ENCODE data around the gene DCTN4.

DCTN4 gene

GRCh38 chr5:150675069-150675468, 83.7 kb downstream of the DCTN4 start:
- no peak overlapping the region for H3K9ac ChIP-seq (ENCODE audit: low read depth, low read length, poor library complexity)
- no peak overlapping the region for H2AK5ac ChIP-seq (ENCODE audit: low read depth, low read length)
- DNase-seq (ENCODE audit: low spot score): no peak
- H3K4me3 ChIP-seq (ENCODE audit: low read length in 2 of 2): no peak overlapping the region
- no CpG with 5 or more reads among the region's 6 CpGs for WGBS, 2 donors (ENCODE audit: extremely low coverage in 2 of 2, insufficient read length in 2 of 2, insufficient replicate concordance in 1 of 2)
- H3K14ac ChIP-seq (ENCODE audit: low read length): no peak overlapping the region
- H2BK15ac ChIP-seq (ENCODE audit: low read length): no peak overlapping the region
- no peak overlapping the region for H3K4ac ChIP-seq (ENCODE audit: low read length)
- no peak overlapping the region for H3K4me2 ChIP-seq (ENCODE audit: insufficient read depth, low read length, poor library complexity, severe bottlenecking)
- H3K36me3 ChIP-seq (replicated peaks in 1 of 2; ENCODE audit: control insufficient read depth in 2 of 2, insufficient read depth in 2 of 2, low read length in 2 of 2): no peaks in the 10 kb centered on the region
- no peak overlapping the region for H2AFZ ChIP-seq (ENCODE audit: low read length)
- H3K79me1 ChIP-seq (ENCODE audit: low read depth, low read length): no peaks in the 10 kb centered on the region
- peaks cover 6 to 35% (median 32%) of the 10 kb centered on the region in 3 experiments for H3K27me3 ChIP-seq (ENCODE audit: control insufficient read depth in 3 of 3, insufficient read depth in 3 of 3, low read depth in 1 of 3, low read length in 3 of 3)
- peaks cover 2 to 3% of the 10 kb centered on the region in 2 donors for H3K4me1 ChIP-seq (ENCODE audit: control insufficient read depth in 2 of 2, insufficient read depth in 1 of 2, low read depth in 1 of 2, low read length in 2 of 2)
- no peak overlapping the region for H4K91ac ChIP-seq (ENCODE audit: low read depth, low read length, poor library complexity)
- no peak overlapping the region for H3K23ac ChIP-seq (ENCODE audit: low read depth, low read length, poor library complexity)
- H2BK12ac ChIP-seq (ENCODE audit: low read length): no peak overlapping the region
- no peak overlapping the region for H3K27ac ChIP-seq (replicated peaks; ENCODE audit: low read length)
- no peak overlapping the region for H2BK5ac ChIP-seq (ENCODE audit: low read length)
- no peak overlapping the region for H3K18ac ChIP-seq (ENCODE audit: low read length)
- peaks cover 3 to 12% of the 10 kb centered on the region in 2 donors for H3K9me3 ChIP-seq (replicated peaks in 1 of 2; ENCODE audit: control insufficient read depth in 2 of 2, insufficient read depth in 1 of 2, low read depth in 1 of 2, low read length in 2 of 2)
- no peak overlapping the region for H2BK120ac ChIP-seq (ENCODE audit: low read depth, low read length)
- no peak overlapping the region for H4K8ac ChIP-seq (ENCODE audit: low read depth, low read length)

- no peak overlapping the region for H3K18ac ChIP-seq (ENCODE audit: low read length)
- no peak for DNase-seq (ENCODE audit: low spot score)
- H3K27ac ChIP-seq (replicated peaks; ENCODE audit: low read length): no peak overlapping the region
- H2BK15ac ChIP-seq (ENCODE audit: low read length): peak overlapping the region; percentile 32
- WGBS, 2 donors (ENCODE audit: extremely low coverage in 2 of 2, insufficient read length in 2 of 2, insufficient replicate concordance in 1 of 2): no CpG with 5 or more reads among the region's 4 CpGs
- no peak overlapping the region for H2BK5ac ChIP-seq (ENCODE audit: low read length)
- H3K14ac ChIP-seq (ENCODE audit: low read length): no peak overlapping the region
- peaks cover 4 to 14% of the 10 kb centered on the region in 2 donors for H3K9me3 ChIP-seq (replicated peaks in 1 of 2; ENCODE audit: control insufficient read depth in 2 of 2, insufficient read depth in 1 of 2, low read depth in 1 of 2, low read length in 2 of 2)
- H3K36me3 ChIP-seq (replicated peaks in 1 of 2; ENCODE audit: control insufficient read depth in 2 of 2, insufficient read depth in 2 of 2, low read length in 2 of 2): no peaks in the 10 kb centered on the region
- H3K23ac ChIP-seq (ENCODE audit: low read depth, low read length, poor library complexity): no peak overlapping the region
- no peak overlapping the region for H2AK5ac ChIP-seq (ENCODE audit: low read depth, low read length)
- H2AFZ ChIP-seq (ENCODE audit: low read length): peak overlapping the region; percentile 51
- no peak overlapping the region for H4K8ac ChIP-seq (ENCODE audit: low read depth, low read length)
- H3K9ac ChIP-seq (ENCODE audit: low read depth, low read length, poor library complexity): peak overlapping the region; percentile 24
- no peak overlapping the region for H3K4me2 ChIP-seq (ENCODE audit: insufficient read depth, low read length, poor library complexity, severe bottlenecking)
- peaks cover 2 to 3% of the 10 kb centered on the region in 2 donors for H3K4me1 ChIP-seq (ENCODE audit: control insufficient read depth in 2 of 2, insufficient read depth in 1 of 2, low read depth in 1 of 2, low read length in 2 of 2)
- H4K91ac ChIP-seq (ENCODE audit: low read depth, low read length, poor library complexity): no peak overlapping the region
- H3K4ac ChIP-seq (ENCODE audit: low read length): no peak overlapping the region
- no peaks in the 10 kb centered on the region for H3K79me1 ChIP-seq (ENCODE audit: low read depth, low read length)
- no peak overlapping the region for H2BK120ac ChIP-seq (ENCODE audit: low read depth, low read length)
- H3K27me3 ChIP-seq (ENCODE audit: control insufficient read depth in 3 of 3, insufficient read depth in 3 of 3, low read depth in 1 of 3, low read length in 3 of 3): peaks cover 6 to 38% (median 32%) of the 10 kb centered on the region in 3 experiments
- H2BK12ac ChIP-seq (ENCODE audit: low read length): no peak overlapping the region
- no peak overlapping the region for H3K4me3 ChIP-seq (ENCODE audit: low read length in 2 of 2)
These were observed 84.4 kb downstream of the DCTN4 start for GRCh38 chr5:150674341-150674821.

GRCh38 chr5:150672884-150673275, 85.9 kb downstream of the DCTN4 start:
- Histone ChIP-seq H3K27ac (replicated peaks; ENCODE audit: low read length) (no peak overlapping the region), H2BK120ac (ENCODE audit: low read depth, low read length) (no peak overlapping the region), H3K4me2 (ENCODE audit: insufficient read depth, low read length, poor library complexity, severe bottlenecking) (no peak overlapping the region), H2AFZ (ENCODE audit: low read length) (peak overlapping the region; percentile 93), H2BK15ac (ENCODE audit: low read length) (no peak overlapping the region), H3K27me3 (ENCODE audit: control insufficient read depth in 3 of 3, insufficient read depth in 3 of 3, low read depth in 1 of 3, low read length in 3 of 3) (peaks cover 6 to 38% (median 32%) of the 10 kb centered on the region in 3 experiments), H2BK12ac (ENCODE audit: low read length) (no peak overlapping the region), H4K8ac (ENCODE audit: low read depth, low read length) (no peak overlapping the region), H3K14ac (ENCODE audit: low read length) (no peak overlapping the region), H2BK5ac (ENCODE audit: low read length) (no peak overlapping the region), H3K4ac (ENCODE audit: low read length) (peak overlapping the region; percentile 15), H3K23ac (ENCODE audit: low read depth, low read length, poor library complexity) (peak overlapping the region; percentile 69), H3K9ac (ENCODE audit: low read depth, low read length, poor library complexity) (peak overlapping the region; percentile 30), H3K79me1 (ENCODE audit: low read depth, low read length) (no peaks in the 10 kb centered on the region), H3K36me3 (replicated peaks in 1 of 2; ENCODE audit: control insufficient read depth in 2 of 2, insufficient read depth in 2 of 2, low read length in 2 of 2) (no peaks in the 10 kb centered on the region), H3K4me3 (ENCODE audit: low read length in 2 of 2) (peak overlapping the region in 1 of 2 donors; percentile 61), H3K4me1 (ENCODE audit: control insufficient read depth in 2 of 2, insufficient read depth in 1 of 2, low read depth in 1 of 2, low read length in 2 of 2) (peaks cover 2 to 3% of the 10 kb centered on the region in 2 donors), H4K91ac (ENCODE audit: low read depth, low read length, poor library complexity) (no peak overlapping the region), H2AK5ac (ENCODE audit: low read depth, low read length) (no peak overlapping the region), H3K9me3 (replicated peaks in 1 of 2; ENCODE audit: control insufficient read depth in 2 of 2, insufficient read depth in 1 of 2, low read depth in 1 of 2, low read length in 2 of 2) (peaks cover 4 to 18% of the 10 kb centered on the region in 2 donors), H3K18ac (ENCODE audit: low read length) (no peak overlapping the region)
- no peak for DNase-seq (ENCODE audit: low spot score)
- WGBS, 2 donors (ENCODE audit: extremely low coverage in 2 of 2, insufficient read length in 2 of 2, insufficient replicate concordance in 1 of 2): no CpG with 5 or more reads among the region's 7 CpGs

GRCh38 chr5:150672237-150672883, 86.5 kb downstream of the DCTN4 start:
- Histone ChIP-seq H2BK15ac (ENCODE audit: low read length) (peak overlapping the region; percentile 33), H3K23ac (ENCODE audit: low read depth, low read length, poor library complexity) (peak overlapping the region; percentile 69), H3K14ac (ENCODE audit: low read length) (no peak overlapping the region), H2BK120ac (ENCODE audit: low read depth, low read length) (no peak overlapping the region), H3K36me3 (replicated peaks in 1 of 2; ENCODE audit: control insufficient read depth in 2 of 2, insufficient read depth in 2 of 2, low read length in 2 of 2) (no peaks in the 10 kb centered on the region), H3K27ac (replicated peaks; ENCODE audit: low read length) (no peak overlapping the region), H3K4ac (ENCODE audit: low read length) (peak overlapping the region; percentile 15), H3K18ac (ENCODE audit: low read length) (peak overlapping the region; percentile 87), H3K4me3 (ENCODE audit: low read length in 2 of 2) (peak overlapping the region; percentile 61 to 76), H3K9me3 (replicated peaks in 1 of 2; ENCODE audit: control insufficient read depth in 2 of 2, insufficient read depth in 1 of 2, low read depth in 1 of 2, low read length in 2 of 2) (peaks cover 4 to 20% of the 10 kb centered on the region in 2 donors), H4K91ac (ENCODE audit: low read depth, low read length, poor library complexity) (no peak overlapping the region), H4K8ac (ENCODE audit: low read depth, low read length) (no peak overlapping the region), H2AFZ (ENCODE audit: low read length) (peak overlapping the region; percentile 93), H3K79me1 (ENCODE audit: low read depth, low read length) (no peaks in the 10 kb centered on the region), H3K4me1 (ENCODE audit: control insufficient read depth in 2 of 2, insufficient read depth in 1 of 2, low read depth in 1 of 2, low read length in 2 of 2) (peaks cover 2 to 3% of the 10 kb centered on the region in 2 donors), H2BK5ac (ENCODE audit: low read length) (no peak overlapping the region), H3K27me3 (ENCODE audit: control insufficient read depth in 3 of 3, insufficient read depth in 3 of 3, low read depth in 1 of 3, low read length in 3 of 3) (peaks cover 6 to 41% (median 32%) of the 10 kb centered on the region in 3 experiments), H3K9ac (ENCODE audit: low read depth, low read length, poor library complexity) (peak overlapping the region; percentile 30), H3K4me2 (ENCODE audit: insufficient read depth, low read length, poor library complexity, severe bottlenecking) (peak overlapping the region; percentile 93), H2BK12ac (ENCODE audit: low read length) (no peak overlapping the region), H2AK5ac (ENCODE audit: low read depth, low read length) (no peak overlapping the region)
- DNase-seq (ENCODE audit: low spot score): no peak
- WGBS, 2 donors (ENCODE audit: extremely low coverage in 2 of 2, insufficient read length in 2 of 2, insufficient replicate concordance in 1 of 2): no CpG with 5 or more reads among the region's 38 CpGs
